Superior temporal gyrus (tissue), 1 donor: ENCODE measurements around the gene KL.

Source experiments
- DNase-seq: peaks from one replicate; pipeline ENCODE4 v3.0.0-alpha.2; 2016; ENCODE audit errors: extremely low spot score

Gene KL

GRCh38 chr13:33004511-33004910, 11.7 kb upstream of the KL start:
- no peak for DNase-seq

DNA sequence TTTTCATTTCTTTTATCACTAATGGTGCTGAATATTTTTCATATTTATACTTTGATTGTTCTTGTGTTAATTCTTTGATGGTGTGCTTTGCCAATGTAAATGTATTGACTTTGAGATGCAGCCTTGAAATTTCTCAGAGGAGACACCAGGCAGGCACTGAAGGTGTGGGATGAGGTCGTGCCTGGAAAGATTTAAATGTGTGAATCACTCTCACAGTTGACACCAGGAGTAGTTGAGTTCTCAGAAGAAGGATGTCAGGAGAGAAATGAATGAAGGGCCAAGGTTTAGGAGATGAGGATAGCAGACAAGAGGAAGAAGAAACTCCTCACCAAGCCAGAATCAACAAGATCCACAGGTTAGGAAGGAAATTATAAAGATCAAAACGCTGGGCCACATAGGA, 10.1 kb upstream of the KL start:
- no peak for DNase-seq

GRCh38 chr13:33006638-33007037, 9.6 kb upstream of the KL start:
- no peak for DNase-seq

DNA sequence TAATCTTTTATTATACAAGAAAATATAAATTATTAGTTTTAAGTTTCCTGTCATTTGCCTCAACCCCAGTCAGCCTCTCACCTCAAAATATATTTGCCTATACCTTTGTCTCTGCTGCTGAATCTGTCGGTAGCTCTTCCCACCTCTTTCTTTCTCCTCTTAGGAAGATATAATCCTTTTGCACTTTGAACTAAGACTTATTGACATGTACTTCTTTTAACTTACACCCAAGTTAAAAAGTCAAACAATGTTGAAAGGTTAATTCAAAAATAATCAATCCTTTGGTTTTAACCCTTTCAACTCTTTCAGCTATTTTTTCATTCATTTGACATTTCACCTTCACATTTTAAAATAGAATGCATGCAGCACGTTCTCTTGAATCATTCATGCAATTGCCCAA, 9.0 kb upstream of the KL start:
- no peak for DNase-seq

DNA sequence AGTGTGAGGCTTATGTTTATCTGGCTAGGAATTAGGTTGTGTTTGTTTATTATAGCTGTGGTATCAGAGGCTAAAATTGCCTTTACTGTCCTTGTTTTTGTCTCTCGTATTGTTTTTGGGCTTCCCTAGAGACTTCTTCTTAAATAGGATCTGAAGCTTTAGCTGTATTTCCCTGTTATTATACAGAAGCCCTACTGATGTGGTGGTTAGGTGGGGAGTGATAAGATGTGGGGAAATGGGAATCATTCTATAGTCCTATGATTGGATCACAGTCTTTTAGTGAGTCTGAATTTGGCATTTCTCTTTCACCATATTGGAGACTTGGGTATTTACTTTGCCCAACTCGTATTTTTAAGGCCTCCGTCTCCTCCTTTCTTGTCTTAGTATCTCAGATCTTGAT, 8.3 kb upstream of the KL start:
- DNase-seq: no peak

GRCh38 chr13:33008946-33009722, 7.1 kb upstream of the KL start:
- DNase-seq: no peak

DNA sequence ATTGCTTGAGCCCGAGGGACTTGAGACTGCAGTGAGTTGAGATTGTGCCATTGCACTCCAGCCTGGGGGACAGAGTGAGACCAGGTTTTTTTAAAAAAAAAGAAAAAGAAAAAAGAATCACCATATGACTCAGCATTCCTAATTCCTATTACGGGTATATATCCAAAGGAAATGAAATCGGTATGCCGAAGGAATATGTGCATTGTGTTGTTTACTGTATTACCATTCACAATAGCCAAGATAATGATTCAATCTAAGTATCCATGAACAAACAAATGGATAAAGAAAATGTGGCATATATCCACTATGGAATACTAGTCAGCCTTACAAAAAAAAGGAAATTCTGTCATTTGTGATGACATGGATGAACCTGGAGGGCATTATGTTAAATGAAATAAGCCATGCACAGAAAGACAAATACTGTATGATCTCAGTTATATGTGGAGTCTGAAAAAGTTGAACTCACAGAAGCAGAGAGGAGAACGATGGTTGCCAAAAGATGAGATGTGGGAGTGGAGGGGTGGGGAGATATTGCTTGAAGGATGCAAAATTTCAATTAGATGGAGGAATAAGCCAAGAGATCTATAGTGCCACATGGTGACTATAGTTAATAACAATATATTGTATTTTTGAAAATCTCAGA, 4.3 kb upstream of the KL start:
- no peak for DNase-seq

DNA sequence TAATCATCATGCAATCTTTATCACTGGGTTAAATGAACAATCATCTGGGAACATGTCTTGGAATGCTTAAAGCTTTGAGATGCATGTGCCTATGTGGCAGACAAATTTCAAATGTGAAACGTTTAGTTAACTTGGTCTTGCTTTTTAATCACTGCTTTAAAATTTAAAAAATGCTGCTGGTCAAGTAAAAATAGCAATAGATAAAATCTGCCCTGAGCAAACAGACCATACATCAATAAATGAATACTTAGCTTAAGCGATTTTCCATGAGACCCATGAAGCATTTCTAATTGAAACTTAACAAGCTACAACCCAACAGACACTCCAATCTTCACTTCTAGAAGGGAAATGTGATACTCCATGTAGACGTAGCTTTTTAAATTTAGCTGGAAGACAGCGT, 1.9 kb upstream of the KL start:
- DNase-seq: no peak

GRCh38 chr13:33015241-33015668, 968 bp upstream of the KL start:
- DNase-seq: no peak

DNA sequence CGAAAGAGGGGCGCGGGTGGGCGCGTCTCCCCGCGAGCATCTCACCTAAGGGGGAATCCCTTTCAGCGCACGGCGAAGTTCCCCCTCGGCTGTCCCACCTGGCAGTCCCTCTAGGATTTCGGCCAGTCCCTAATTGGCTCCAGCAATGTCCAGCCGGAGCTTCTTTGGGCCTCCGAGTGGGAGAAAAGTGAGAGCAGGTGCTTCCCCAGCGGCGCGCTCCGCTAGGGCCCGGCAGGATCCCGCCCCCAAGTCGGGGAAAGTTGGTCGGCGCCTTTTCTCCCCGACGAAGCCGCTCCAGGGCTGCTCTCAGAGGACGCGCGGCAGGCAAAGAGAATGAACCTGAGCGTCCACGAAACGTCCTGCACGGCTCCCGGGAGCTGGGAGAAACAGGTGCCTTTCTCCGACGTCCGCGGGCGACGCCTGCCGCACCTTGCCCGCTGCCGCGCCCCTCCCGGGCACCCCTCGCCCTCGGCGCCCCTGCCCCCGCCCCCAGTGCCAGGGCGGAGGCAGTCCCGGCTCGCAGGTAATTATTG, 366 bp upstream of the KL start:
- DNase-seq: no peak

GRCh38 chr13:33017323-33017929, 1.2 kb downstream of the KL start:
- DNase-seq: peak; percentile 40

- no peak for DNase-seq
Observed at GRCh38 chr13:33018886-33019285, 2.7 kb downstream of the KL start.

DNA sequence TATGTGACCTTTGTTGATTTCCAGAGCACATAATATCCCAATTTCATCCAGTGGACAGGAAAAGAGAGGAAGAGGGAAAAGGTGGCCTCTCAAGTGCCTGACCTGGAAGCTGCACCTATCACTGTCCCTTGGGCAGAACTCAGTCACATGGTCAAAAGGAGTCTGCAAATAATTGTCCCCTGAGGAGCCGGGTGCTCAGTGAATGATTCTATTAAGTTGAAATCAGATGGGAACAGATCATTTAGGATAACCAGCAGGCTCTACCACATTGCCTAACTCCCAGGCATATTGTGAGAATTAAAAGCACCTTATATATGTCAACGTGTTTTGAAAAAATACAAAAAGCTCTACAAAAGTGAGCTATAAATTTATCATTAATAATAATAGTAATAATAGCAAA, 6.8 kb downstream of the KL start:
- DNase-seq: no peak

- DNase-seq: no peak
Observed at GRCh38 chr13:33025220-33025744, 9.1 kb downstream of the KL start.

GRCh38 chr13:33026489-33027152, 10.4 kb downstream of the KL start:
- DNase-seq: no peak

GRCh38 chr13:33028620-33029019, 12.4 kb downstream of the KL start:
- DNase-seq: no peak

DNA sequence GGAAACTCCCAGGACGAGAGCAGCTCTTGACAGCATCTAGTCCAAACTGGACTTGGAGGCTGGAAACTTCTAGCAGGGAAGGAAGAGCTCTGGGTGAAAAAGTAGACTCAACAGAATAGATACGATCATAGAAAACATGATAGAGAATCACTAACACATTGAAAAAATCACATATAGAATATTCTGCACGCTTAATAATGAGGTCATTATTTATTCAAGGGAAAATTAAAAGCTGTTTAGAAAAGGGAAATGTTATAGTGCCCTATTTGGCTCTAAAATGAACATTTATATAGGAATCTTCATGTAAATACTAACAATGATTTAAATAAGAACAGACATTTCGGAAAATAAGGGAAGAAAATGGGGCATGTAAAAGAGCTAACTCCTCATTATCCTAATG, 15.1 kb downstream of the KL start:
- DNase-seq: no peak

GRCh38 chr13:33032037-33032625, 15.9 kb downstream of the KL start:
- no peak for DNase-seq

- DNase-seq: no peak
Observed at GRCh38 chr13:33033051-33033812, 17.0 kb downstream of the KL start.

DNA sequence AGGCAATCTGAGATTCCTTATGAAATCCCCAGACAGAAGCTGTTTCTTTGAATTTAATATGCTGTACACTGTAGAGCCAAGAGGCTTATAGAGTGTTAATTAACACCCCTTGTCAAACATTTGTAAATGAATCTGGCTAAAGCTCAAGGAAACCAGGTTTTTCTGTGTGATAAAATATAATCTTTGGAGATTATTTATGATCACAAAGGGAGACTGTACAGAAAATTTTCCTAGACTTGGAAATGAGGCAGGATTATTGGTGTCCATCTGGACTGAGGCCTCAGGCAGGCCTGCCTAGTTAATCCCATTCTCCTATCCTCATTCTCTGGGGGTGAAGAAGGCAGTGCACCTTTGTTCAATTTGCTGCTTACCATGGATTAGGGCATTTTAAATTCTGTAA, 17.8 kb downstream of the KL start:
- DNase-seq: no peak
